GM12878 (cell line): Measurements from ENCODE around the gene NUDT3. TPM values are rescaled to one million over a fixed set of nuclear protein-coding genes. Genes with fewer than 3 reads are reported as not detected.

Experiments used
- ATAC-seq: fragments of 200-7000 bp; cut with Tn5 transposase; 3 replicates; pipeline ENCODE4 v1.9.1; 2020; ENCODE audit warnings: mild to moderate bottlenecking, moderate library complexity
- BruUV-seq: library from RNA; stranded (reverse); fragments of 400-500 nt; replicated peaks from 2 replicates; lab custom pipeline; 2021; lab: Mats Ljungman, UMichigan
- CTCF ChIA-PET: fragments of 300-600 bp; sonication (Branson Sonifier 250); formaldehyde crosslinking; extraction: SDS; loops from one replicate; lab custom pipeline; 2021; ENCODE audit warnings: inconsistent platforms; lab: Yijun Ruan, JAX
- POLR2A ChIA-PET: fragments of 350-600 bp; formaldehyde crosslinking; extraction: SDS; loops from one replicate; lab custom pipeline; 2021; ENCODE audit warnings: inconsistent platforms; lab: Charles Lee
- RAD21 ChIA-PET: fragments of 300-600 bp; sonication (Branson Sonifier 250); formaldehyde crosslinking; loops from one replicate; lab custom pipeline; 2023; ENCODE audit warnings: antibody characterized with exemption; ENCODE audit not compliant: unreplicated experiment; lab: Charles Lee
- SMC1A ChIA-PET: fragments of 300-600 bp; sonication (Branson Sonifier 250); formaldehyde crosslinking; loops from one replicate; lab custom pipeline; 2023; ENCODE audit not compliant: unreplicated experiment, uncharacterized antibody; lab: Charles Lee
- DNase-seq: peaks from one replicate; pipeline ENCODE4 v3.0.0-alpha.2; 2011; ENCODE audit warnings: low read depth, low spot score
- FAIRE-seq: peaks from 3 replicates; lab custom pipeline; 2011; peaks lifted over from hg19 to GRCh38; lab: Jason Lieb, UNC
- H2AFZ ChIP-seq: 2 replicates; pipeline ENCODE4 v1.6.0; 2011; ENCODE audit warnings: low read depth, low read length, control low read depth; ENCODE audit not compliant: control insufficient read depth
- H3K27ac ChIP-seq: 2 replicates; pipeline ENCODE4 v1.5.1; 2011; ENCODE audit warnings: control low read depth; ENCODE audit not compliant: control insufficient read depth, insufficient read depth
- H3K27me3 ChIP-seq, 2 experiments: replicated peaks in 1 of 2; 2 replicates each; pipeline versions ENCODE4 v1.6.0 to v1.6.1; 2011; ENCODE audit warnings: low read length in 1 of 2; ENCODE audit not compliant: control insufficient read depth in 2 of 2, insufficient read depth in 2 of 2
- H3K36me3 ChIP-seq, 2 experiments: 2 replicates each; pipeline ENCODE4 v1.5.1; 2011; ENCODE audit warnings: low read length in 1 of 2; ENCODE audit not compliant: control insufficient read depth in 2 of 2, insufficient read depth in 2 of 2
- H3K4me1 ChIP-seq: 2 replicates; pipeline ENCODE4 v1.6.1; 2011; ENCODE audit warnings: mild to moderate bottlenecking, low read length, moderate library complexity, mixed read lengths; ENCODE audit not compliant: control insufficient read depth, insufficient read depth
- H3K4me2 ChIP-seq: 2 replicates; pipeline ENCODE4 v1.6.0; 2011; ENCODE audit warnings: control low read depth; ENCODE audit not compliant: control insufficient read depth, insufficient read depth
- H3K4me3 ChIP-seq: fragments of 200-600 bp; sonication (generic); 2 replicates; pipeline ENCODE4 v1.5.1; 2016
- H3K79me2 ChIP-seq: 2 replicates; pipeline ENCODE4 v1.6.0; 2011; ENCODE audit warnings: low read length; ENCODE audit not compliant: control insufficient read depth, insufficient read depth
- H3K9ac ChIP-seq: 2 replicates; pipeline ENCODE4 v1.8.0; 2011; ENCODE audit warnings: low read length, control low read depth, mixed read lengths; ENCODE audit not compliant: control insufficient read depth, insufficient read depth
- H3K9me3 ChIP-seq: replicated peaks from 3 replicates; pipeline ENCODE4 v1.5.1; 2011; ENCODE audit warnings: mild to moderate bottlenecking, low read length; ENCODE audit not compliant: control insufficient read depth, insufficient read depth
- H4K20me1 ChIP-seq: 2 replicates; pipeline ENCODE4 v1.6.0; 2011; ENCODE audit not compliant: control insufficient read depth, insufficient read depth
- MEF2B ChIP-seq: fragments of 450-650 bp; IDR thresholded peaks from 2 replicates; pipeline ENCODE4 v1.6.1; 2018; ENCODE audit warnings: mild to moderate bottlenecking, moderate library complexity; ENCODE audit not compliant: partially characterized antibody, poor library complexity, severe bottlenecking
- NR2F1 ChIP-seq: fragments of 450-650 bp; conservative IDR thresholded peaks from 2 replicates; pipeline ENCODE4 v1.6.1; 2017; ENCODE audit warnings: mild to moderate bottlenecking
- WGBS: methylation state at CpG from one replicate; pipeline ENCODE4 v1.1.6; 2016; ENCODE audit warnings: low lambda C conversion rate; ENCODE audit not compliant: insufficient replicate concordance, insufficient coverage; ENCODE audit errors: missing lambda C conversion rate; 5-methylcytosine and 5-hydroxymethylcytosine counted together
- in situ Hi-C: fragments of 300-500 bp; cut with MboI; formaldehyde crosslinking; loops from 9 replicates; pipeline ENCODE4 v1.14.3; 2018; ENCODE audit warnings: mixed read lengths
- intact Hi-C: fragments of 100-400 bp; cut with micrococcal nuclease; formaldehyde crosslinking; loops from one replicate; pipeline ENCODE4 v1.14.2; 2022; ENCODE audit not compliant: unreplicated experiment
- polyA plus RNA-seq, 11 experiments: library from polyadenylated mRNA; depleted of rRNA in 4 of 11; unstranded in 6 of 11; stranded (reverse) in 5 of 11; fragments of >200 nt; fragmentation: Nextera tagmentation in 4 of 11; fragmentation: Illumina TruSeq in 1 of 11; extraction: Ambion mirVana in 4 of 11; extraction: Trizol in 1 of 11; gene quantifications; 1 replicate in 1 of 11; 2 replicates in 10 of 11; pipeline versions ENCODE4 v1.2.1 to v1.2.3, GENCODE V29; 2011 to 2016; ENCODE audit warnings: inconsistent platforms in 2 of 11, missing spikeins in 2 of 11, low read depth in 1 of 11
- total RNA-seq, 4 experiments: library from RNA; depleted of rRNA in 3 of 4; stranded (reverse); fragments of >200 nt in 3 of 4; fragmentation: Illumina TruSeq in 1 of 4; extraction: Trizol in 1 of 4; gene quantifications; 2 replicates each; pipeline versions ENCODE4 v1.2.1 to v1.2.3, GENCODE V29; 2013 to 2021

The NUDT3 gene
- total and polyA plus RNA-seq, 10 of the 15 experiments (the other 5 are each of a cell fraction or from before 2014, with no cell fraction given), result 2.4 to 32.3 (median 25.5) TPM

DNA sequence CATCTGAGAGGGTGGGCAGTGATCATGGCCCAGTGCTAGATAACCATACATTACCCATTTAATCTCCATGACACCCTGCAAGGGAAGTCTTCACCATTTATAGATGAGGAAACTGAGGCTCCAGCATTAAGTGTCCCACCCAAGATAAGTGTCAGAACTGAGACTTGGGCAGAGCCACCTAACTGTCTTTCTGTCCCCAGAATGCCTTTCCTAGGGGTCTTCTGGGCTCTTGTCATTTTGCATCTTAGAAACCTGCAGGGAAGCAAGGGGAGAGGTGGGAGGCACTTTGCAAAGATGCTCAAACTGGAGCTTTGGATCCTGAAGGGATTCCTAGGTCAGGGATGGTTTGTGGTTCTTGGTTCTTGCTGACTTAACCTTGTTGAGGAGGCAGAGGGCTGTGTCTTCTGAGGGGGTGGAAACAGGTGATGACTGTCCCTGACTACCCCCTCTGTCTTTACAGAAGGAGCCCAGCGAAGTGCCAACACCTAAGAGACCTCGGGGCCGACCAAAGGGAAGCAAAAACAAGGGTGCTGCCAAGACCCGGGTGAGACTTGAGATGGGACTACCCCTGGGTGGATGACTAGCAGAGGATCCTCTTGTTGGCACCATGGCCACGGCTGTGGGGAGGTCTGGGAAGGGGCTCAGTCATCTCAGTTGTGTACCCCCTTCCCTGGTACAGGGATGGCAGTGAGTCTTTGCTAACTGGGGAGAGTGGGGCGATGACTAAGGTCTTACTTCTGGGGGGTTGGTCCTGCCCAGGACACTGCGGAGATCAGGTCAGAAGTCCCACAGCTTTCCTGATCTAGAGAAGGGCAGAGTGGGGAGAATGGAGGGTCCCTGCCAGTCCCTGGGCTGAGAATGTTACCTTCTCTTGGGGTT is 150.0 kb downstream of the NUDT3 start:
- H3K9ac ChIP-seq, result no peak overlapping the region
- DNase-seq (no peak), FAIRE-seq (no peak)
- H3K79me2 ChIP-seq, result peaks cover 46% of the 10 kb centered on the region
- SMC1A ChIA-PET, result interaction anchor here (1.2 kb wide), 1 partner anchor 47 kb away, joined by 3 read pairs; no protein-coding TSS in a partner anchor
- H3K9me3 ChIP-seq, result no peaks in the 10 kb centered on the region
- H3K4me1 ChIP-seq, result peaks cover 18% of the 10 kb centered on the region
- no TSS peak for BruUV-seq
- RAD21 ChIA-PET, result interaction anchor here (0.9 kb wide), 1 partner anchor 46 kb away, joined by 4 read pairs; no protein-coding TSS in a partner anchor
- intact Hi-C loops, result no loop called here
- TF ChIP-seq MEF2B (no peak), NR2F1 (no peak)
- TF ChIP-seq, all 136 proteins: peak for 0
- Histone ChIP-seq H4K20me1 (peaks cover 5% of the 10 kb centered on the region; the same call in 1 of the 2 replicates), H3K36me3 (peaks cover 27 to 33% of the 10 kb centered on the region in 2 experiments), H3K4me3 (no peak overlapping the region), H3K27ac (no peak overlapping the region), H3K4me2 (no peak overlapping the region), H2AFZ (no peak overlapping the region), H3K27me3 (no peaks in the 10 kb centered on the region)
- ChIA-PET CTCF (interaction anchor here (0.7 to 1.5 kb wide), 2 partner anchors 16 to 172 kb away, joined by 3 to 4 read pairs; no protein-coding TSS in a partner anchor), POLR2A (interaction anchor here (1.0 kb wide), 1 partner anchor 182 kb away, joined by 3 read pairs; no protein-coding TSS in a partner anchor)
- no peak for ATAC-seq
- in situ Hi-C loops, result loop anchor here (5.0 to 25.0 kb wide), 2 partner anchors 175 to 370 kb away; no protein-coding TSS in a partner anchor
- WGBS, result 61% methylated on average over 7 of the region's 7 CpGs
